RKO (cell line): ENCODE results near the gene CUX1.

ENCODE experiments used
- DNase-seq: peaks from one replicate; pipeline ENCODE4 v3.0.0-alpha.2; 2016; ENCODE audit warnings: low spot score

The CUX1 gene

DNA sequence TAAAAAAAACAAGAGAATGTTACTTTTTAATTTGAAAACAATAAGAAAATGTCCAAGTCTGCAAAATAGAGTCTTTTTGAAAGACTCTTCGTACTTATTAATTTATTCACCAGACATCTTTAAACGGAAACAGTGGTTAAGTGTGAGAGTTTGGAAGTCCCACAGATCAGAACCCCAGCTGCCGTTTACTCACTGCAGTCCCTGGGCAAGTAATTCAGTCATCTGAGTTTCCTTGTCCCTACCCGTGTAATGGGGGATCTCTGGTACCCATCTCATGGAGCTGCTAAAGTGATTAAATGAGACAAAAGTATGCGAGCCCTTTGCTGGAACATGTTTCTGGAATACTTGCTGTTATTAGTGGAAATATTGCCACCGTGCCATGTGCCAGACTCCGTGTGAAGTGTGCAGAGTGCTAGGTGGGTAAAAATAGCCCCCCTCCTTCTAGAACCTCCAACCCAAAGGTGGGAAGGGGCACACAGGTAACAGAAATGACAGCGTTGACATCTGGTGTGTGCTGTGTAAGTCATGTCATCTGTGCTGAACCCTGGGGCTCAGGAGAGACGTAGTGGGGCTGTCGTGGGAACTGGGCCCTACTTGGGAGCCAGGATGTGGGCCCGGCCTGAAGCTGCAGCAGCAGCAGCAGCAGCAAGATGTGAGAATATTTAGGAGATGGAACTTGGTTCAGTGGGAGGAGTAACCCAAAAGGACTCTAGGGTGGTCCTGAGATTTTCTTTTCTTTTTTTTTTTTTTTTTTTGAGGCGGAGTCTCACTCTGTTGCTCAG is 140.5 kb downstream of the CUX1 start:
- DNase-seq: no peak

DNA sequence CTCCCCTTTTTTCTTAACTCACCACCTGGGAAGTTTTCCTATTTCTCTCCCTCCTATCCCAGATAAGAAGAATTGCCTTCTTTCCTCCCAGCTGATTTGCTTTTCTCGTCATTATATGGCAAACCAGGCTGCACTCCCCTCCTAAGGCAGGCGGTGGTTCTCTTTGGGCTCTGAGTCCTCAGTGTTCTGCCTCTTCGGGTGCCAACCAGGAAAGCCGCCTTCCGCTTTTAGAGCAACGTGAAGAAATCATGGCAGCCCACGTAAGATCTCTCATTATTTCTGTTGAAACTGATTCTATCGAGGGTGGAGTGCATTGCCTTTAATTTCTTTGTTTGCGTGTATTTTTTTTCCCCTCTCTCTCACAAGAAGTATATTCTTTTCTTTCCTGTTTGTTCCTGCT is 141.9 kb downstream of the CUX1 start:
- DNase-seq: no peak

DNA sequence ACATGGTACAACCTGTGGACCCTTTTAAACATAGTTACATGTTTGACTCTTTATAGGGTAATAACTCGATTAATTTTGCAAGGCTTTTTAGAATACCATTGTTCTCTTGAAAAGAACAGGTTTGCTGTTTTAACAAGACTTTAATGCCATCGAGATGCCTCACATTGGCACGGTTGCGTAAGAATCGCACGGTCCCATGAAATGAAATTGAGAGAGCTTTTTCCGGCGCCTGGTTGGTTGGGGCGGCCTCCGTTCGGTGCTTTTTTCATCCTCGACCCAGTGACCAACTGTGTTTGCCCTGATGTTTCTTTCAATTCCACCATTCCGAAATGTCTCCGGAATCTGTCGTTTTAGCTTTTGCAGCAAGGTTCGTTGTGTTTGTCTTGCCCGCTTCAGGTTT is 142.4 kb downstream of the CUX1 start:
- DNase-seq: no peak

DNA sequence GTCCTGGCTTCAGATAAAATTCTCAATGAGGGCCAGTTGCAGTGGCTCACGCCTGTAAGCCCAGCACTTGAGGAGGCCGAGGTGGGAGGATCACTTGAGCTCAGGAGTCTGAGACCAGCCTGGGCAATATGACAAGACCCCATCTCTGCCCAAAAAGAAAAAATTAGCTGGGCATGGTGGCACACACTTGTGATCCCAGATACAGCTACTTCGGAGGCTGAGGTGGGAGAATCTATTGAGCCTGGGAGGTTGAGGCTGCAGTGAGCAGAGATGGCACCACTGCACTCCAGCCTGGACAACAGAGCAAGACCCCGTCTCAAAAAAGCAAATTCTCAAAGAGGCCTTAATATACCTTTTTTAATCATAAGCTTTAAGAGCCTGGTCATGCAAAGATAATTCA is 142.9 kb downstream of the CUX1 start:
- no peak for DNase-seq

DNA sequence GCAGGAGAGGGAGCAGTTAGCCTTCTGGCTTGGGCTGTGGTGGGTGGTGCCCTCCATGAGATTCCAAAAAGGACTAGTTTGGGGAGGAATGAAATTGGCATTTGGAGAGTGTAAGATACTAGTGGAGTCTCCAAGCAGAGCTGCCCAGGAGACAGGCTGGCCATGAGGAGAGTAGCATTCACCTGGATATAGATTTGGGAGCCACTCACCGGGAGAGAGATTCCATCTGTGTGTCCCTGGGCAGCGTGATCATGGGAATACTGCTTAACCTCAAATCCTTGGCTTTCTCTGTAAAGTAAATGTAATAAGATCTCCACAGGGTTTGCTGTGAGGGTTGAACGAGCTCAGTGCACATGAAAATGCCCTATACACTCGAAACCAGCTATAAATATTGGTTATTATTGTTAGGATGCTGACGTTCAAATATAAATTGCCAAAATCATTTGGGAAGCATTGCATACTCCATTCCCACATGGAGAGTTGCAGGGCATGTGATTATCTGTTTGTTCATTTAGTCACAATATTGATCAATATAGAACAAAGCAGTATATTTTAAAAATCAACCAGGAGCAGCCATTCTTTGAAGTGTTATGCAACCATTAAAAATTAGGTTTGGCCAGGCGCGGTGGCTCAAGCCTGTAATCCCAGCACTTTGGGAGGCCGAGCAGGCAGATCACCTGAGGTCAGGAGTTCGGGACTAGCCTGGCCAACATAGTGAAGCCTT is 143.7 kb downstream of the CUX1 start:
- no peak for DNase-seq

DNA sequence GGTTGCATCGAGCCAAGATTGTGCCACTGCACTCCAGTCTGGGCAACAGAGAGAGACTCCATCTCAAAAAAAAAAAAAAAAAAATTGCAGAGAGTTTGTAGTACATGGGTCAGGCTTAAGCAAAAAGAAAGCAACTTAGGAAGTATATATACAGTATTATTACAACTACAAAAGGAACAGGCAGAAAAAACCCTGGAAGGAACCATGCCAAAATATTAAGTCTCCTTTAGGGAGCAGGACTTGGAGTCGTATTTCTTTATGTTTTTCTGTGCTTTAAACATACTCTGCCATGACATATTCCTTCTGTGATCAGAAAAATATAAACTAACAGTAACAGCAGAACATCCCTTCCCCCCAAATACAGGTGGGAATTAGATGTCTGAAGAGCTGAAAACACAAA is 144.4 kb downstream of the CUX1 start:
- DNase-seq: no peak

DNA sequence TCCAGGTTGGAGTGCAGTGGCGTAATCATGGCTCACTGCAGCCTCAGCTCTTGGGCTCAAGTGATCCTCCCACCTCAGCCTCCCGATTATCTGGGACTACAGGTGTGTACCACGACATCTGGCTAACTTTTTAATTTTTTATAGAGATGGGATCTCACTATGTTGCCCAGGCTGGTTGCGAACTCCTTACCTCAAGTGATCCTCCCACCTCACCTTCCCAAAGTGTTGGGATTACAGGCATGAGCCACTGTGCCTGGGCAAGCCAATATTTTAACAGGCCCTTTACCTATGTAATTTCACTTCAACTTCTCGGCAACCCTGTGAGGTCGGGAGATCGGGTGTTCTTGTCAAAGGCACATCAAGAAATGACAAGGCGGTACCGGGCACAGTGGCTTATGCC is 146.3 kb downstream of the CUX1 start:
- no peak for DNase-seq

DNA sequence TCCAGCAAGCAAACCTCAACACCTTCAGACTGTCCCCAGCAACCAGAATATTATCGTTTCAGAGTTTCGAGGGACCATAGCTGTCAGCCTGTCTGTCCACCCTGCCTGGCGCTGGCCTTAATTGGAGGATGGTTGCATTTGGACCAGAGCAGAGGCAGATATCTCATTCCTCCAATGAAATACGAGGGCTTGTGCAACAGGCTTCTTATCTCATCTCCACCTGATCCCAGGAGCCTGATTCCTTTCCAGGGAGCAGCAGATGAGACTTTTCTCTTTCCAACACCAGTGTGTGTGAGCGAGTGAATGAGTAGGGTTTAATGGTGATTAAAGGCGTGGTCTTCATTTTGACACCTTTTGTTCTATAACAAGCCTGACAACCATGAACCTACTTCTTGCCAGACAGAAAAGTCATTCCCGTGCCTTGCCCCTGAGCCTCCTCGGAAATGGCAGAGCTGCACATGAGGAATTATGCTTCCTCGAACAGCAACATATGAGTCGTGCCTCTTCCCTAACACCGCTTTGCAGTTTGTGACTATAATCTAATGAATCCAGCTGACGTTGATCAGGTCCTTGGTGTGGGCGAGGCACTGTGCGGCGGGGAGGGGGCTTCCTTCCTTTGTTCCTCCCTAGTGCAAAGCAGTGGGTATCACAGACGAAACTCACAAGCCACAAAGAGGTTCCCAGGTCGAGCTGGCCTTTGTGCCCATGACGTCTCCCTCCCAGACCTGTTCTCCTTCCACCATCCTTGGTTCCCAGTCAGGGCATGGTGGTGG is 147.4 kb downstream of the CUX1 start:
- DNase-seq: no peak

DNA sequence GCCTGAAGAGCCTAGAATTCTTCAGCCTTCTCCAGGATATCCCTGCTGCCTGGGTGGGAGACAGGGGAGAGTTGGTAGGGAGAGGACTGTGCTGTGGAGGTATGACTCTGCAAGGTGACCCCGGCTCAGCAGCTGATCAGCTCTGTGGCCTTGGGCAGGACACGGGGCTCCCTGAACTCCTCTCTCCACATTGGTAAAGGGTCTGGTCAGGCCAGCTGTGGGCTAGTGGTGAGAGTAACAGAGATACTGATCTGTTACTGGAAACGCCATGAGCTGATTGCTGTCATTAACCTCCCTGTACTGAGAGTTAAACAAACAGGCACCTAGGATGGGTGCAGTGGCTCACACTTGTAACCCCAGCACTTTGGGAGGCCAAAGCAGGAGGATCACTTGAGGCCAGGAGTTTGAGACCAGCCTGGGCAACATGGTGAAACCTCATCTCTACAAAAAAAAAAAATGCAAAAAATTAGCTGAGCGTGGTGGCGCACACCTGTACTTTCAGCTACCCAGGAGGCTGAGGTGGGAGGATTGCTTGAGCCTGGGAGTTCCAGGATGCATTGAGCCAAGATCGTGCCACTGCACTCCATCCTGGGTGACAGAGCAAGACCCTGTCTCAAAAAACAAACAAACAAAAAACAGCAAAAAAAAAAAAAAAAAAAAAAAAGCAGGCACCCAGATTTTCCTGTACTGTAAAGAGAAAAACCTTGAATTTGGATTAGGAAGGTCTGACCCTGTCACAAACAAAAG is 151.5 kb downstream of the CUX1 start:
- no peak for DNase-seq

DNA sequence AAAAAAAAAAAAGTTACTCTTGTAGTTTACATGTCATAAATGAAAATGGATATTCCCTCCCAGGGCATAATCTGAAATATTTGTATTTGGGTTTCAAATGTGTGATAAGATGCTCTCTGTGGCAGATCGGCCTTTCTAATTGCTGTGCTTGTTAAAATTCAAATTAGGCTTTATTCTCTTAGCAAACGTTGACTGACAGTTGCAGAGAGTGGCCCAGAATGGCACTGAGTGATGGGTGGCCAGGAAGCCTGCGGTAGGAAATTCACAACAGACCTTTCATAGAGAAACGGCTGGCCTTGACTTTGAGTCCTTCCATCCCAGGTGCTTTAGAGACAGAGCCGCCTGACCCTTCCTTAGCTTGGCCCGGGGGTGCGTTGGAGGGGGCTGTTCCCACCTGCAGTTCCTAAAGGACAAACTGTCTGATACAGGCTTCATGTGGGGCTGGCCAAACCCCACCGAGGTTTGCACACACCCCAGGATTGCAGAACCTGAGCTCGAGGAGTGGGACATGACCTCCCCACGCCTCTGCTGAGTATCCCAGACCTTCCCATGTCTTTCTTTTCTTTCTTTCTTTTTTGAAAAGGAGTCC is 152.7 kb downstream of the CUX1 start:
- DNase-seq: no peak

DNA sequence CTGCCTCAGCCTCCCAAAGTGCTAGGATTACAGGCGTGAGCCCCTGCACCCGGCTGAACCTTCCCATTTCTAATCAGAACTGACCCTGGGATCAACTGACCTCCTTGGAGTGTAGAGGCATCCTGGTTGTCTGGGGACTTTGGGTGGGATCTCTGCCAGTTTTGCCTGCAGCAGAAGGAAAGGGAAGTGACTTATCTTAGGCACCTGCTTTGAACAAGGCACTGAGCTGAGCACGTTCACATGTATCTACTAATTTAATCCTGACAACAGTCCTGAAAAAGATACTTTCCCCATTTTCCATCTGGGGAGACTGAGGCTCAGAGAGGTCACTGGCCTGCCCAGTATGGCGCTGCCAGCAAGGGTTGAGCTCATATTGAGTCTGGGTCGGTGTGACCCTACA is 153.4 kb downstream of the CUX1 start:
- no peak for DNase-seq

DNA sequence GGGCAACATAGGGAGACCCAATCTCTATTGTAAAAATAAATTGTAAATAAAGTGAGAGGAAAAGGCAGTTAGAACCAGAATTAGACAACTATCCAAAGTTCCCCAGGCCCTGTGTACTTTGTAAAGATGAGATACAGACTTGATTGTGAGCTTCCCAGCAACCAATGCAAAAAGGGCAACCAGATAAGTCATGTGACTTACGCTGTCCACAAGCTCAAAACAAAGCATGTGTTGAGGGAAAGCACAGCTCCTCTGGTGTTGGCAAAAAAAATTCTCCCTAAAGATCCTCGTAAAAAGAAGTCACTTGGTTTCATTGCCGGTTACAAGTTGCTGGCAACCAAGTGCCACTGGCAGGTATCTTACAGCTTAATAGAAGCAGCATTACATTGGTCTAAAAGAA is 154.0 kb downstream of the CUX1 start:
- DNase-seq: no peak

DNA sequence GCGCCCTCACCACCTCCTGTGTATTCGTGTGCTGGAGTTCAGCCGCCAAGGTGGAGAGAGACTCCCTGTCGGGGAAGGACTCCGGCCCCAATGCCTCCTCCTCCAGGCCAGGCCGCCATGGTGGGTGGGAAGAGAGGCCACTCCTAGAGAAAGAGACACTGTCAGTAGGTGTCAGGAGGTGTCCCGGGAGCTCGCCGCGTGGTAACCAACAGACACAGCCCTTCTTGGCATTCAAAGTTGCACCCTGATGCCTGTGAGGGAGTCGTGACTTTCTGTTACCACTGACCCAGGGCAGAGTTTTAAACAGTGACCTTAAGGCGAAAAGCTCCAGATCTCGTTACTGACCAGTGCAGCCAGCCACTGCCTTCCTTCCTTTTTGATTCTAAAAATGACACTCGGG is 155.2 kb downstream of the CUX1 start:
- no peak for DNase-seq

DNA sequence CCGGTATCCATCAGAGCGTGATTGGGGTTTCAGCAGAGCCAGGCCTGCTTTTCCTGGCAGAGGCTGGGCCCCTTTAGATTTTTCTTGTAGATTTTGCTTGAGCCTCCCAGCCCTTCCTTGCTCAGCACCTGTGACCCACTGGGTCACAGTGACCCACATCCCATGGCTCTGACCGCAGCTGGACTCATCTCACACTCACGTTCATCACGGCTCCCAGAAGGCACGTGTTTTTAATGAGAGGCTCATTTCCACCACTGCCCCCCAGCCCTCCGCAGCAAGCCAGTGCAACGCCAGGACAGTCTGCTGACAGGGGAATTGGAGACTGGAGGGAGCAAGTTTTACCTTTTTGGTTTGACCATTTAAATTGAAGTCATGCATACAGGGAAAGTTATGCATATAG is 155.7 kb downstream of the CUX1 start:
- DNase-seq: no peak

DNA sequence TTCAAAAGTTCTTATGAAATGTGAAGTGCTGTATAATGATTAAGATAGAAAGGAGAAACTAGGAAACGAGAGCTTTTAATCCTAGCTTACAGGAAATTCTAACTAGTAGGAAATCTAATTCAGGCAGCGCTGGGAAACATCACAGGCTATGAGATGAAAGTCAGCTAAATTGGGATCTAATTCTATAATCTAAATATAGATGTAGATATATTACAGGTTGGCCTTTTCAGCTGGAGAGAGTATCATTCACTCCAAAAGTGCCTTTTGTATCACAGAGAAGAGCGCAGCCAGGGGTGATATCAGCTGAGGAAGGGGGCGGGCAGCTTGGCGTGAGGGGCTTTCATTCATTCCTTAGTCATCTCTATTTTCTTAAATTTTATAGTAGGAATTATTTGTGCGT is 157.0 kb downstream of the CUX1 start:
- no peak for DNase-seq

DNA sequence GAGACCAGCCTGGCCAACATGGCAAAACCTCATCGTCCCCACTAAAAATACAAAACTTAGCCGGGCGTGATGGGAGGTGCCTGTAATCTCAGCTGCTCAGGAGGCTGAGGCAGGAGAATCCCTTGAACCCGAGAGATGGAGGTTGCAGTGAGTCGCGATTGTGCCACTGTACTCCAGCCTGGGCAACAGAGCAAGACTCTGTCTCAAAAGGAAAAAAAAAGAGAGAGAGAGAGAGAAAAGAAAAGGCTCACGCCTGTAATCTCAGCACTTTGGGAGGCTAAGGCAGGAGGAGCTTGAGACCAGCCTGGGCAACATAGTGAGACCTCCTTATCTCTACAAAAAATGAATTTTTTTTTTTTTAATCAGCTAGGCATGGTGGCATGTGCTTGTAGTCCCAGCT is 157.6 kb downstream of the CUX1 start:
- no peak for DNase-seq

DNA sequence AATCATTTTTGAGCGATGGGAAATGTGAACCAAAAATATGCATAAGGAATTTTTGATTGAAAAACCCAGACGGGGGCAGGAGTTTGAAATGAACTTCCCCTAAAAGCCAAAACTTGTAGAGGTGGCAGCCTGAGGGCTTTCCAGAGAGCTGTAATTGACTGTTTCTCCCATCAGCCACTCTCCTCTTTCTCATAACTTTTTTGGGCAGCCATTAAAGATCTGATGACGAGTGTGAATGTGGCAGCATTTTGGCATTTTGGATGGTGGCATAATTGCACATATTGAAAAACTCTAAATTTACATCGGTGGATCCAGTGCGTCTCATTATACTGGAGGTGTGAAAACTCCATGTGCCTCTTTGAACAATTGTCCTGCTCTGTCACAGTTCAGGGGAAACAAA is 159.0 kb downstream of the CUX1 start:
- no peak for DNase-seq

DNA sequence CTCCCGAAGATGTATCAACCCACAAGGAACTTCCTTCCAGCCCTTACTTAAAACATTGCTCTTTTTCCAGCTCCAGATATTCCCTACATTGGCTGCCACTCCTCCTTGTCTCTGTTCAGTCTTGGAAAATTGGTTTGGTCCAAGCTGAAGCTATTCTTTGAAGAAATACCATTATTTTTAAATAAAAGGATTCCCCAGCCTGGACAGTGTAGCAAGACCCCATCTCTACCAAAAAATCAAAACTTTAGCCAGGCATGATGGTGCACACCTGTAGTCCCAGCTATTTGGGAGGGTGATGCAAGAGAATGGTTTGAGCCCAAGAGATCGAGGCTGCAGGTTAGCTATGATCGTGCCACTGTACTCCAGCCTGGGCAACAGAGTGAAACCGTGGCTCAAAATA is 159.8 kb downstream of the CUX1 start:
- no peak for DNase-seq

DNA sequence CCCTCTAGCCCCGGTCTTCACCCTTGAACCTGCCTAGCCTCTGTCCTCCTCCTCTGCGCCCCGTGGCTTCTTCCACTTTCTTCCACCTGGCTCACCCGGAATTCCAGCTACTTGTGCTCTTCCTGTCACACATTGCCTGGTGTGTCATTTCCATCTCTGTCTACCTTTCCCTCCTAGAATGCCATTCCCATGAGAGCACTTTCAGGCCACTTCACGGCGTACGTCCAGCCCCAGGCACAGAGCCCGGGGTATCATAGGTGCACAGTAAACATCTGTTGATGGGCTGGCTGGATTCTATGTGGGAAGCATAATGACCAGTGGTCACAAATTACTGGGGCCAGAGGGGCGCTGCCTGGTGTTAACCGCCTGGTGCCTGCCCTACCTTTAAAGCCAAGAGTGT is 161.3 kb downstream of the CUX1 start:
- no peak for DNase-seq

DNA sequence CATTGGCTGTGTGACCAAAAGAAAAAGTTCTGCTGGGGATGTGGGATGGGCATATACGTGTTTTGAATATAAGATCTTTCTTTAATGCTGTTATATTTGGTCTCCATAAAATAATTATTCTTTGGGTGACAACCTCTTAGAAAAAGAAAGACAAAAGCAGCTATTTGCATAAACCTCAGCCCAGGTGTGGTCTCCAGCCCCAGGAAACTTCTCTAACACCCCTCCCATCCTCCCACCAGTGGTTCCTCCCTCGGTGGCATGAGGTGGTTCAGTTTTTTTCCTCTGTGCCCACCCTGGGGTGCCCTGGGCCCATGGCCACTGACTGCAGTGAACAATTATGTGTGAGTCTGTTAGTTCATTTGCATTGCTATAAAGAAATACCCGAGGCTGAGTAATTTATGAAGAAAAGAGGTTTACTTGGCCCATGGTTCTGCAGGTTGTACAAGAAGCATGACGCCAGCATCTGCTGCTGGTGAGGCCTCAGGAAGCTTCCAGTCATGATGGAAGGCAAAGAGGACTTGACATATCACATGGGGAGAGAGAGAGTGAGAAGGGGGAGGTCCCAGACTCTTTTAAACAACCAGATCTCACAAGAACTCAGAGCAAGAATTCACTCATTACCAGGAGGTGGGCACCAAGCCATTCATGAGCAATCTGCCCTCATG is 165.9 kb downstream of the CUX1 start:
- no peak for DNase-seq

DNA sequence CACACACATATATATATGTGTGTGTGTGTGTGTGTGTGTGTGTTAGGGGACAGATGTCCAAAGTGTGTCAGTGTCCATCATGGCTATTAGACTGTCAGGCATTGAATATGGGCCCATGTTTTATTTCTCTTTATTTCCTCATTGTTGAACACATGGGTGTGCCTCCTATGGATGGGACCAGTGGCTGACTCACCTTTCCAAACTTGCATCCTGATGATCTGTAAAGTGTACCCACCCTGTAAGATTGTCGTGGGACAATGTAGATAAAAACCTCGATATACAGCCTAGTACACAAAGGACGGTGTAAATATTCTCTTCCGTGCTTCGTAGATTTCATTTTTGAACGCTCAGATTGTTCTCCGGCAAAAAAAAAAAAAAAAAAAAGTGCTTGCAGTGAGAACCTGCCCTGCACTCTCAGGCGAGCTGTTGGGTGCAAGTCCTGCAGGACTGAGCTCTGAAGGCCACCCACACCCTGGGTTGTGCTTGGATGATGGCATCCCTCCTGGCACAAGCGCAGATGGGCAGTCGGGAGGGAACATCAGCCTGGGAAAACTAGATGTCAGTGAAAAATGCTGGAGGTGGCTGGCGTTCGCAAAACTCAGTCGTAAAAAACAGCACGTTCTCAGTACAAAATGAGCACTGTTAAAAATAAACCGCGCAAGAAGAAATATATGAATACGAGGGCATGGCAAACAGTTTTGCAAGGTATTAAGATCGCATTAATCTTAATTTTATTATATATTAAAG is 166.9 kb downstream of the CUX1 start:
- DNase-seq: no peak
